Sigmoid colon (tissue), 7 donors: ENCODE measurements around the gene ECD. TPM values are rescaled to one million over a fixed set of nuclear protein-coding genes. Genes with fewer than 3 reads are reported as not detected.
A peak's percentile ranks its signal among the peaks of the same experiment; 100 is the strongest.

Experiments used
- DNase-seq: peaks from one replicate; pipeline ENCODE4 v3.0.0-alpha.2; 2019
- H3K27ac ChIP-seq, 4 donors: fragments of 200-600 bp; sonication (generic); one replicate each; pipeline ENCODE4 v1.5.1; 2016 to 2019; ENCODE audit warnings: mild to moderate bottlenecking in 1 of 4
- H3K27me3 ChIP-seq, 3 donors: fragments of 200-600 bp; sonication (generic); one replicate each; pipeline ENCODE4 v1.5.1; 2019; ENCODE audit warnings: mild to moderate bottlenecking in 1 of 3
- H3K36me3 ChIP-seq, 4 donors: fragments of 200-600 bp; sonication (generic); one replicate each; pipeline ENCODE4 v1.5.1; 2016 to 2019
- H3K4me1 ChIP-seq, 4 donors: fragments of 200-600 bp; sonication (generic); one replicate each; pipeline ENCODE4 v1.5.1; 2017 to 2019
- H3K4me3 ChIP-seq, 4 donors: fragments of 200-600 bp; sonication (generic); one replicate each; pipeline ENCODE4 v1.5.1; 2017 to 2019; ENCODE audit warnings: mild to moderate bottlenecking in 2 of 4, moderate library complexity in 1 of 4
- H3K9me3 ChIP-seq, 4 donors: fragments of 200-600 bp in 3 of 4; sonication (generic) in 3 of 4; one replicate each; pipeline versions ENCODE4 v1.5.1 to v1.6.1; 2013 to 2019
- EP300 ChIP-seq, 4 donors: sonication (generic); formaldehyde crosslinking; IDR thresholded peaks; one replicate each; pipeline ENCODE4 v1.6.1; 2017; ENCODE audit warnings: antibody characterized with exemption in 4 of 4
- POLR2A ChIP-seq, 2 donors: fragments of 450-650 bp; IDR thresholded peaks; one replicate each; pipeline ENCODE4 v1.6.1; 2016; ENCODE audit warnings: antibody characterized with exemption in 2 of 2, mild to moderate bottlenecking in 2 of 2, moderate library complexity in 2 of 2
- POLR2AphosphoS5 ChIP-seq, 4 donors: sonication (generic); formaldehyde crosslinking; IDR thresholded peaks; one replicate each; pipeline ENCODE4 v1.6.1; 2017; ENCODE audit warnings: antibody characterized with exemption in 4 of 4
- WGBS, 2 donors: extraction: QIAGEN DNeasy Blood & Tissue Kit; methylation state at CpG; one replicate each; pipeline ENCODE4 v1.1.7; 2013; 5-methylcytosine and 5-hydroxymethylcytosine counted together
- intact Hi-C: fragments of 100-400 bp; cut with DNase I; formaldehyde crosslinking; loops from one replicate; pipeline ENCODE4 v1.15.1; 2023
- polyA plus RNA-seq, 3 donors: library from polyadenylated mRNA; stranded (reverse); fragments of 200-250 nt; gene quantifications; one replicate each; pipeline ENCODE4 v1.2.3, GENCODE V29; 2013
- total RNA-seq, 4 donors: library from RNA; depleted of rRNA; stranded (reverse); fragments of >200 nt; gene quantifications; one replicate each; pipeline ENCODE4 v1.1.0, GENCODE V29; 2016
- TF ChIP-seq, protein P1 (sequence below), 4 experiments: fragments of 450-650 bp in 3 of 4; fragments of 200-600 bp in 1 of 4; IDR thresholded peaks; one replicate each; pipeline ENCODE4 v1.5.1; 2016 to 2019; ENCODE audit warnings: antibody characterized with exemption in 4 of 4, mild to moderate bottlenecking in 3 of 4, moderate library complexity in 2 of 4
- donor health status: healthy with polysubstance abuse.
- donor health status: Bipolar disorder and iron deficiency.
- donor health status: healthy.

The ECD gene
- total and polyA plus RNA-seq, 7 donors, result 7.6 to 39.1 (median 28.0) TPM

DNA sequence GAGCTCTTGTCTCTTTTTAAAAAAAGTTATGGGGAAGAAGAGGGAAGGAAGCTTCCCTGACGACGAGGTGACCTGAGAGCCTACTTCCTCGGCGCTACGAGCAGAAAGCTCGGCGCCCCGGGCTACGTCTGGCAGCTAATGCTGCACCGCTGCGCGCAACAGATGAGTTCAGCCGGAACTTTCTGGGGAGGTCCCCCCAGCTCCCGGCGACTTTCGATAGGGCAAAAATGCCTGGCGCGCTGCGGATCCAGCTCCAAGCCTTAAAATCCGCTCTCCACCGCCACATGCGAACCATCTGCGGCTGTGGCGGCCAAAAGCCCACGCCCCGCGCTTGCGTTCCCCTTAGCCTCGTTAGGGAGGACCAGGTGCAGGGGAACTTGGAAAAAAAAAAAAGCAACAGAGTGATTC lies 71.8 kb downstream of the ECD start:
- TF ChIP-seq POLR2A (IDR thresholded peaks at IDR 0.05) (peak; percentile 12 to 41), POLR2AphosphoS5 (IDR thresholded peaks at IDR 0.05) (peak; percentile 31 to 78 (median 56)), EP300 (IDR thresholded peaks at IDR 0.05) (no peak)
- TF ChIP-seq, protein P1, sequence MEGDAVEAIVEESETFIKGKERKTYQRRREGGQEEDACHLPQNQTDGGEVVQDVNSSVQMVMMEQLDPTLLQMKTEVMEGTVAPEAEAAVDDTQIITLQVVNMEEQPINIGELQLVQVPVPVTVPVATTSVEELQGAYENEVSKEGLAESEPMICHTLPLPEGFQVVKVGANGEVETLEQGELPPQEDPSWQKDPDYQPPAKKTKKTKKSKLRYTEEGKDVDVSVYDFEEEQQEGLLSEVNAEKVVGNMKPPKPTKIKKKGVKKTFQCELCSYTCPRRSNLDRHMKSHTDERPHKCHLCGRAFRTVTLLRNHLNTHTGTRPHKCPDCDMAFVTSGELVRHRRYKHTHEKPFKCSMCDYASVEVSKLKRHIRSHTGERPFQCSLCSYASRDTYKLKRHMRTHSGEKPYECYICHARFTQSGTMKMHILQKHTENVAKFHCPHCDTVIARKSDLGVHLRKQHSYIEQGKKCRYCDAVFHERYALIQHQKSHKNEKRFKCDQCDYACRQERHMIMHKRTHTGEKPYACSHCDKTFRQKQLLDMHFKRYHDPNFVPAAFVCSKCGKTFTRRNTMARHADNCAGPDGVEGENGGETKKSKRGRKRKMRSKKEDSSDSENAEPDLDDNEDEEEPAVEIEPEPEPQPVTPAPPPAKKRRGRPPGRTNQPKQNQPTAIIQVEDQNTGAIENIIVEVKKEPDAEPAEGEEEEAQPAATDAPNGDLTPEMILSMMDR (IDR thresholded peaks at IDR 0.05), result no peak
- WGBS, 2 donors, result 0% methylated on average over 29 of the region's 29 CpGs
- H3K27ac ChIP-seq, result peak overlapping the region; percentile 90 to 95 (median 93)
- H3K9me3 ChIP-seq, result no peaks in the 10 kb centered on the region
- intact Hi-C loops, result loop anchor here (2.0 kb wide), 2 partner anchors 15 to 73 kb away; partner anchors contain the start of genes ECD, FAM149B1 and NUDT13
- H3K27me3 ChIP-seq, result no peaks in the 10 kb centered on the region
- DNase-seq, result peak; percentile 86
- no peaks in the 10 kb centered on the region for H3K36me3 ChIP-seq
- peaks cover 0 to 22% (median 18%) of the 10 kb centered on the region in 4 donors for H3K4me1 ChIP-seq
- peak overlapping the region; percentile 61 to 88 (median 75) for H3K4me3 ChIP-seq

DNA sequence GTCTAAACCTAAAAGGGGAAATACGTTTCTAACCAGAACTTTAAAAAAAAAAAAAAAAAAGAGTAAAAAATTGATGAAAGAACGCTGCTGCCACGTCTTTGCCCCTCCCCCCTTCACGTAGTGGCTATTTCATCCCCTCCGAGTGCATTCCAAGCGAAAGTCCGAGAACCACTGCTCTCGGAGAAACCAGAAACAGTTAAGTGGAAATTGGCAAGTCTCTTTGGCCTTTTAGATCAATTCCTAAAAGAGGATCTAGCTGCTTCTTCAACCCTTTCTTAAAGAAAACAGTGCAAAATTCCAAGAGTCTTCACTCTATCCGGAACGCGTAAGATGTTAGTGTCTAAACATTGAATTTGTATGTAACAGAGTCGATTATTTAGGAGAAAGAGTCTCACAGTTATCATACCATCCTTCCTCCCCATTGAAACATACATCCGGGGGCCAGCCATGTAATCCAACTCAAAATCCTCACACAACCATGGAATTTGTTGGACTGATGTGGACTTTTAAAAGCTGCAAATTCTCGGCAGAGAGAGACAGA lies 72.3 kb downstream of the ECD start:
- peak; percentile 80 for DNase-seq
- H3K4me1 ChIP-seq, result peaks cover 0 to 22% (median 18%) of the 10 kb centered on the region in 4 donors
- H3K9me3 ChIP-seq, result no peaks in the 10 kb centered on the region
- 0% methylated on average over 14 of the region's 14 CpGs for WGBS, 2 donors
- H3K27ac ChIP-seq, result peak overlapping the region; percentile 90 to 95 (median 93)
- no peaks in the 10 kb centered on the region for H3K36me3 ChIP-seq
- intact Hi-C loops, result loop anchor here (2.0 kb wide), 2 partner anchors 15 to 73 kb away; partner anchors contain the start of genes ECD, FAM149B1 and NUDT13
- TF ChIP-seq POLR2A (IDR thresholded peaks at IDR 0.05) (no peak), POLR2AphosphoS5 (IDR thresholded peaks at IDR 0.05) (peak in 3 of 4 donors; percentile 8 to 74 (median 15))
- H3K4me3 ChIP-seq, result peak overlapping the region; percentile 61 to 88 (median 75)
- no peaks in the 10 kb centered on the region for H3K27me3 ChIP-seq

DNA sequence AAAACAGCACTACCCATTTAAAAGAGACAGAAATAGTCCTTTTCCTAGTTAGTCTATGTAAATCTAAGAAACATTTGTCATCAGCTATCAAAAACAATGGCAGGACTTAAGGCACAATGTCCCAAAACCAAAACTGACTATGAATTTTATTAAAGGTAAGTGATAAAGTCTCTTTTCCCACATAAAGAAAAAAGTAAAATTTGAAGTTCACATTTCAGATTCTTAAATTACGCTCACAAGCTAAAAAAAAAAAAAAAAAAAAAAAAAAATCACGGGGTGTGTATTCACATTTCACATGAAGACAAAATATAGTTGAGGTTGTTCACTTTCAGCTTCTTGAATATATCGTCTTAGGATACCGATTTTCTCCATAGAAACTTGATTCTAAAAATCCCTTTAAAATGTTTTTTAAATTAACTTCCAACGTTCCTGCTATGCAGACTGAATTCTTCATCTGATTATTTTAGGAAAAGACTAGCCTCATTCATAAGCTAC lies 72.8 kb downstream of the ECD start:
- H3K4me1 ChIP-seq, result peaks cover 0 to 22% (median 18%) of the 10 kb centered on the region in 4 donors
- no peaks in the 10 kb centered on the region for H3K36me3 ChIP-seq
- H3K9me3 ChIP-seq, result no peaks in the 10 kb centered on the region
- H3K27ac ChIP-seq, result peak overlapping the region; percentile 90 to 95 (median 93)
- no peaks in the 10 kb centered on the region for H3K27me3 ChIP-seq
- TF ChIP-seq EP300 (IDR thresholded peaks at IDR 0.05), result no peak
- no peak for TF ChIP-seq POLR2AphosphoS5 (IDR thresholded peaks at IDR 0.05)
- TF ChIP-seq POLR2A (IDR thresholded peaks at IDR 0.05), result no peak
- TF ChIP-seq, protein P1 (IDR thresholded peaks at IDR 0.05), result no peak
- no peak for DNase-seq
- intact Hi-C loops, result no loop called here
- 6 to 9% methylated on average over 5 of the region's 5 CpGs for WGBS, 2 donors
- peak overlapping the region; percentile 61 to 88 (median 75) for H3K4me3 ChIP-seq

GRCh38 chr10:73093922-73094850 lies 73.6 kb downstream of the ECD start:
- peak overlapping the region; percentile 90 to 95 (median 93) for H3K27ac ChIP-seq

More at GRCh38 chr10:73093922-73094850, 73.6 kb downstream of the ECD start:
- Histone ChIP-seq H3K4me1 (peaks cover 0 to 22% (median 18%) of the 10 kb centered on the region in 4 donors), H3K9me3 (no peaks in the 10 kb centered on the region), H3K27me3 (no peaks in the 10 kb centered on the region), H3K4me3 (peak overlapping the region in 2 of 4 donors; percentile 75 to 88), H3K36me3 (no peaks in the 10 kb centered on the region)
- 47 to 54% methylated on average over 2 of the region's 2 CpGs for WGBS, 2 donors
- intact Hi-C loops, result no loop called here
- TF ChIP-seq, protein P1 (IDR thresholded peaks at IDR 0.05), result no peak
- no peak for TF ChIP-seq POLR2AphosphoS5 (IDR thresholded peaks at IDR 0.05)
- TF ChIP-seq EP300 (IDR thresholded peaks at IDR 0.05), result no peak
- no peak for TF ChIP-seq POLR2A (IDR thresholded peaks at IDR 0.05)
- no peak for DNase-seq
